HEK293T (cell line): ENCODE measurements around the gene NEK8.

ENCODE experiments used
- CTCF ChIA-PET: fragments of 350-600 bp; formaldehyde crosslinking; extraction: SDS; loops from one replicate; lab custom pipeline; 2021; ENCODE audit warnings: antibody characterized with exemption, inconsistent platforms; lab: Yijun Ruan, JAX
- POLR2A ChIA-PET: fragments of 350-600 bp; formaldehyde crosslinking; extraction: SDS; loops from one replicate; lab custom pipeline; 2020; ENCODE audit warnings: antibody characterized with exemption, inconsistent platforms; lab: Yijun Ruan, JAX
- DNase-seq: peaks from one replicate; pipeline ENCODE4 v3.0.0; 2012; ENCODE audit warnings: mixed read lengths; ENCODE audit errors: extremely low spot score
- ARNT ChIP-seq: fragments of 450-650 bp; IDR thresholded peaks from 2 replicates; pipeline ENCODE4 v1.6.1; 2017; ENCODE audit warnings: mild to moderate bottlenecking
- BHLHE40 ChIP-seq: fragments of 450-650 bp; IDR thresholded peaks from 2 replicates; pipeline ENCODE4 v1.6.1; 2016; ENCODE audit warnings: mild to moderate bottlenecking, moderate library complexity, borderline replicate concordance
- CTBP1 ChIP-seq: fragments of 450-650 bp; IDR thresholded peaks from 2 replicates; pipeline ENCODE4 v1.6.1; 2016; ENCODE audit warnings: borderline replicate concordance
- ELF4 ChIP-seq: fragments of 450-650 bp; IDR thresholded peaks from 2 replicates; pipeline ENCODE4 v1.6.1; 2017; ENCODE audit warnings: antibody characterized with exemption
- FOXA1 ChIP-seq: fragments of 450-650 bp; IDR thresholded peaks from 2 replicates; pipeline ENCODE4 v1.6.1; 2016; ENCODE audit warnings: mild to moderate bottlenecking
- FOXK2 ChIP-seq: fragments of 450-650 bp; IDR thresholded peaks from 2 replicates; pipeline ENCODE4 v1.6.1; 2016; ENCODE audit warnings: mild to moderate bottlenecking
- FOXM1 ChIP-seq: fragments of 450-650 bp; IDR thresholded peaks from 2 replicates; pipeline ENCODE4 v1.6.1; 2017; ENCODE audit warnings: mild to moderate bottlenecking, borderline replicate concordance
- HDGF ChIP-seq: fragments of 450-650 bp; IDR thresholded peaks from 2 replicates; pipeline ENCODE4 v1.6.1; 2017; ENCODE audit warnings: antibody characterized with exemption, borderline replicate concordance
- L3MBTL2 ChIP-seq: fragments of 450-650 bp; conservative IDR thresholded peaks from 2 replicates; pipeline ENCODE4 v1.6.1; 2016; ENCODE audit warnings: mild to moderate bottlenecking
- LEF1 ChIP-seq: fragments of 450-650 bp; IDR thresholded peaks from 2 replicates; pipeline ENCODE4 v1.6.1; 2017; ENCODE audit warnings: mild to moderate bottlenecking, borderline replicate concordance
- NFRKB ChIP-seq: fragments of 450-650 bp; IDR thresholded peaks from 2 replicates; pipeline ENCODE4 v1.6.1; 2016; ENCODE audit warnings: mild to moderate bottlenecking, moderate library complexity
- PKNOX1 ChIP-seq: fragments of 450-650 bp; IDR thresholded peaks from 2 replicates; pipeline ENCODE4 v1.6.1; 2016
- SP1 ChIP-seq: fragments of 450-650 bp; IDR thresholded peaks from 2 replicates; pipeline ENCODE4 v1.6.1; 2017
- SUZ12 ChIP-seq: fragments of 450-650 bp; IDR thresholded peaks from 2 replicates; pipeline ENCODE4 v1.6.1; 2016; ENCODE audit warnings: mild to moderate bottlenecking
- TARDBP ChIP-seq: fragments of 450-650 bp; IDR thresholded peaks from 2 replicates; pipeline ENCODE4 v1.6.1; 2016
- ZNF384 ChIP-seq: fragments of 450-650 bp; IDR thresholded peaks from 2 replicates; pipeline ENCODE4 v1.6.1; 2016

NEK8 gene

GRCh38 chr17:28710861-28711722 lies 17.5 kb upstream of the NEK8 start:
- POLR2A ChIA-PET, result interaction anchor here (0.7 to 15.7 kb wide), 18 partner anchors 9 to 241 kb away, joined by 3 to 309 read pairs (median 4); partner anchors contain the start of genes BLTP2, FAM222B, NEK8 and PHF12
- CTCF ChIA-PET, result interaction anchor here (0.7 to 2.8 kb wide), 6 partner anchors 8 to 122 kb away, joined by 3 to 14 read pairs (median 4); partner anchors contain the start of genes RPL23A and TLCD1
- DNase-seq, result peak; percentile 85
- TF ChIP-seq ELF4 (0 out of 2 replicates have a peak, but pooled peaks have one; percentile 34), LEF1 (no peak), NFRKB (no peak), L3MBTL2 (peak; percentile 94)

GRCh38 chr17:28711723-28712031 lies 16.9 kb upstream of the NEK8 start, which contains the start of gene PROCA1:
Gene PROCA1 (minus strand): TSS chr17:28711888. CDS start chr17:28711660, 228 bp downstream.
- CTCF ChIA-PET, result interaction anchor here (1.3 to 2.8 kb wide), 3 partner anchors 10 to 67 kb away, joined by 3 to 14 read pairs (median 10); partner anchors contain the start of genes BLTP2 and TLCD1
- peak; percentile 18 for DNase-seq
- no peak for TF ChIP-seq PKNOX1
- no peak for TF ChIP-seq HDGF
- no peak for TF ChIP-seq SP1
- TF ChIP-seq CTBP1, result no peak
- TF ChIP-seq FOXK2, result no peak
- TF ChIP-seq FOXA1, result no peak
- no peak for TF ChIP-seq LEF1
- no peak for TF ChIP-seq NFRKB
- no peak for TF ChIP-seq ZNF384
- no peak; the same call in 1 of the 2 replicates for TF ChIP-seq L3MBTL2
- no peak for TF ChIP-seq ELF4
- TF ChIP-seq FOXM1, result no peak
- POLR2A ChIA-PET, result interaction anchor here (0.7 to 15.7 kb wide), 16 partner anchors 10 to 240 kb away, joined by 3 to 309 read pairs (median 4); partner anchors contain the start of genes BLTP2, NEK8, PHF12 and RPL23A

- TF ChIP-seq HDGF (no peak), LEF1 (no peak), PKNOX1 (no peak), CTBP1 (no peak), ARNT (no peak), FOXK2 (no peak), ELF4 (no peak)
- ChIA-PET POLR2A (interaction anchor here (1.0 to 15.7 kb wide), 5 partner anchors 10 to 68 kb away, joined by 4 to 309 read pairs (median 5); partner anchors contain the start of genes BLTP2, NEK8, RPL23A and TLCD1), CTCF (interaction anchor here (0.8 to 2.8 kb wide), 4 partner anchors 10 to 68 kb away, joined by 3 to 14 read pairs (median 6); partner anchors contain the start of genes BLTP2 and TLCD1)
Measured at GRCh38 chr17:28712032-28712704, 16.4 kb upstream of the NEK8 start.

DNA sequence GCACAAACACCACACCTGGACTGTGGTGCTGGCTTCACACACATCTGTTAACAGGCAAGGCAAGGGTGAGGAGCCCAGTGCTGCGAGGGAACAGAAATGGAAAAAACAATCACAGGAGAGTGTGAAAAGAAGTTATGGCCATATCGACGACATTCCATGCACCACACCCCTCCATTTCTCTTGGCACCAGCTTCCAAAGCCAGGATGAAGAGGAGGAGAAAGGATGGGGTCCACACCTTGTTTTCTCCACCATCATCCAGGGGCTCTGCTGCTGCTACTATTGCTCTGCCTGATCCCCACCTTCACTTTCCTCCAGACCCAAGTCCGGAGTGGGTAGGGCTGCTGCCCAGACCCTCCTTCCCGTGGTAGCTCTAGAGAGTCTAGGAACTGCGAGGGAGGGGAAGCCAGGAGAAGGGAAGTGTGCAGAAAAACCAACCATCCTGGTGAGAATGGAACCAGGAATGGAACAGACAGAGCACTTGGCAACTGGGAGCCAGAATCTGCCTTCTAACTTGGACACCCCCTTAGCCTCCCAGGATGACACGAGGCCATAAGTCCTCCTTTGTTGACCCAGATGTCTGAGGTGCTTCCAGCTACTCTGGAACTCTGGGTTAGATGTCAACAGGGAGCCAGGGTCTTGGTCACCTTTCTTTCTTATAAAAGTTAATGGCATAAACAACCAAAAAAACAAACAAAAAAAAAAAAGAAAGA lies 15.7 kb upstream of the NEK8 start:
- TF ChIP-seq LEF1 (no peak), HDGF (no peak), SP1 (no peak), FOXM1 (no peak), ELF4 (no peak), L3MBTL2 (no peak), NFRKB (no peak), SUZ12 (no peak), TARDBP (no peak), FOXK2 (no peak), PKNOX1 (no peak), ARNT (no peak), FOXA1 (no peak), ZNF384 (no peak), CTBP1 (no peak), BHLHE40 (no peak)
- CTCF ChIA-PET, result interaction anchor here (0.6 to 1.3 kb wide), 3 partner anchors 12 to 68 kb away, joined by 3 read pairs; partner anchors contain the start of gene BLTP2
- DNase-seq, result no peak
- POLR2A ChIA-PET, result interaction anchor here (1.0 to 15.7 kb wide), 3 partner anchors 10 to 45 kb away, joined by 4 to 309 read pairs (median 4); partner anchors contain the start of genes NEK8, RPL23A and TLCD1

More at GRCh38 chr17:28712032-28712704, 16.4 kb upstream of the NEK8 start:
- peak; percentile 16 for DNase-seq

GRCh38 chr17:28714281-28714680 lies 14.3 kb upstream of the NEK8 start:
- POLR2A ChIA-PET, result no interaction called here
- no peak for DNase-seq
- TF ChIP-seq LEF1 (no peak), ARNT (no peak), FOXM1 (no peak), ELF4 (no peak), FOXK2 (no peak), CTBP1 (no peak), NFRKB (no peak), HDGF (no peak)
- CTCF ChIA-PET, result no interaction called here
